CD4-positive, alpha-beta T cell (primary cell): ENCODE data around the gene CORO7. TPM values are rescaled to one million over a fixed set of nuclear protein-coding genes. Genes with fewer than 3 reads are reported as not detected.

Experiments used
- ATAC-seq: fragments of 200-7000 bp; cut with Tn5 transposase; one replicate; pipeline ENCODE4 v1.10.0; 2022; ENCODE audit warnings: mild to moderate bottlenecking; ENCODE audit not compliant: poor library complexity
- CTCF ChIA-PET: fragments of 350-600 bp; sonication (Branson Sonifier 250); formaldehyde crosslinking; loops from one replicate; lab custom pipeline; 2021; ENCODE audit warnings: antibody characterized with exemption, inconsistent platforms; lab: Charles Lee
- POLR2A ChIA-PET: fragments of 350-600 bp; sonication (Branson Sonifier 250); formaldehyde crosslinking; loops from one replicate; lab custom pipeline; 2021; ENCODE audit warnings: antibody characterized with exemption, inconsistent platforms; lab: Charles Lee
- DNase-seq, 14 experiments: peaks; one replicate each; pipeline ENCODE4 v3.0.0-alpha.2; 2013 to 2020; ENCODE audit warnings: mixed read lengths in 2 of 14
- H3K27ac ChIP-seq, 2 donors: one replicate each; pipeline versions ENCODE4 v1.5.1 to v1.7.0; 2013; ENCODE audit warnings: low read length in 2 of 2, low read depth in 1 of 2, mild to moderate bottlenecking in 1 of 2
- H3K27me3 ChIP-seq, 2 experiments: 1 replicate in 1 of 2; 2 replicates in 1 of 2; pipeline versions ENCODE4 v1.6.1 to v1.7.0; 2013; ENCODE audit warnings: low read length in 2 of 2, control low read depth in 1 of 2, mild to moderate bottlenecking in 1 of 2, moderate library complexity in 1 of 2; ENCODE audit not compliant: insufficient read depth in 2 of 2, control insufficient read depth in 1 of 2
- H3K36me3 ChIP-seq: one replicate; pipeline ENCODE4 v1.6.1; 2013; ENCODE audit warnings: low read length, control low read depth; ENCODE audit not compliant: insufficient read depth
- H3K4me1 ChIP-seq: one replicate; pipeline ENCODE4 v1.6.1; 2013; ENCODE audit warnings: low read length, control low read depth; ENCODE audit not compliant: insufficient read depth
- H3K4me3 ChIP-seq: one replicate; pipeline ENCODE4 v1.5.1; 2013; ENCODE audit warnings: mild to moderate bottlenecking, low read length, moderate library complexity
- H3K9me3 ChIP-seq, 2 experiments: 1 replicate in 1 of 2; 2 replicates in 1 of 2; pipeline versions ENCODE4 v1.6.1 to v1.7.0; 2013; ENCODE audit warnings: low read length in 2 of 2, mild to moderate bottlenecking in 2 of 2, control low read depth in 1 of 2, moderate library complexity in 1 of 2; ENCODE audit not compliant: control insufficient read depth in 1 of 2, insufficient read depth in 1 of 2
- H3K27ac Mint-ChIP-seq: one replicate; pipeline ENCODE4 v1.8.0; 2020; ENCODE audit warnings: mixed read lengths
- H3K27me3 Mint-ChIP-seq: one replicate; pipeline ENCODE4 v1.8.0; 2021; ENCODE audit warnings: mixed read lengths
- H3K36me3 Mint-ChIP-seq: one replicate; pipeline ENCODE4 v1.8.0; 2021; ENCODE audit warnings: low read depth, mixed read lengths
- H3K4me1 Mint-ChIP-seq: one replicate; pipeline ENCODE4 v1.8.0; 2021; ENCODE audit warnings: low read depth, mixed read lengths
- H3K4me3 Mint-ChIP-seq: one replicate; pipeline ENCODE4 v1.8.0; 2020; ENCODE audit warnings: mild to moderate bottlenecking, mixed read lengths
- H3K9me3 Mint-ChIP-seq: one replicate; pipeline ENCODE4 v1.8.0; 2020; ENCODE audit warnings: mixed read lengths
- CTCF ChIP-seq: fragments of 200-600 bp; IDR thresholded peaks from one replicate; pipeline ENCODE4 v1.8.0; 2022; ENCODE audit warnings: antibody characterized with exemption, mild to moderate bottlenecking
- intact Hi-C, 2 experiments: fragments of 100-400 bp; cut with DNase I in 1 of 2; cut with micrococcal nuclease in 1 of 2; formaldehyde crosslinking; loops; one replicate each; pipeline versions ENCODE4 v1.15.1 to v1.9.0; 2023 to 2025; cut with DNase I, micrococcal nuclease
- total RNA-seq, 174 experiments: library from RNA in 2 of 174; stranded (reverse) in 2 of 174; gene quantifications; one replicate each; pipeline ENCODE4 v1.2.3 and lab custom pipeline; 2021 to 2026

CORO7 gene
- total RNA-seq, 2 experiments from 2014 or later = 801 to 805 TPM

DNA sequence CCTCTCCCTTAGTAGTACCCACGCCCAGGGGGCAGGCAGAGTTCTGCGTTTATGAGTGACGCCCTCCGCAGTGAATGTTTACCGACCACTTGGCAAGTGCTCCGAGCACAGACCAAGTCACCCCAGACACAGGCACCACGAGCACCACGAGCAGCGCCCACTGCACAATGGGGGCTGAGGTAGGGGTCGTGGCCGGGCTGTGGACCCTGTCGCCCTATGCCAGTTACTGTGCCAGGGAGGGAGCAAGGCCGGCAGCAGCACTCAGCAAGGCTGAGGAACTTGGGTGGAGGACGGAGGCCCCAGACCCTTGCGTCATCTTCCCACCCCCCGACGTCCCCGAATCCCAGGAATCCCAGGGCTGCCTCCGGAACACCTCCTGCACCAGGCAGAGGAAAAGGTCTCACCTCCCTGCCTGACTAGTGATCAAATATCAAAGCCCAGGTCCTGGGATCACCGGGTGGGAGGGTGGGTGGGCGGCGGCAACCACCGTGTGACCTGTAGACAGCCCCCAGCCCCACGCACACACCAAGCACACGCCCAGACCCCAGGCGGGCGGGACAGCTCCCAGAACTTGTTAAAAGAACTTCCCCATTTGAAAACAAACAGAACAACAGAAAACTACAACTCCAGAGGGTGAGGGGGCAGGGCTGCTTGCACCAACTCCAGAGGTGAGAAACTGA, 39.4 kb downstream of the CORO7 start:
- Mint-ChIP-seq H3K36me3 (peaks cover 48% of the 10 kb centered on the region), H3K4me1 (peaks cover 39% of the 10 kb centered on the region), H3K4me3 (peak overlapping the region; percentile 23), H3K27ac (peak overlapping the region; percentile 77), H3K27me3 (no peaks in the 10 kb centered on the region), H3K9me3 (no peaks in the 10 kb centered on the region)
- H3K9me3 ChIP-seq = no peaks in the 10 kb centered on the region
- ATAC-seq (no peak), DNase-seq (no peak)
- H3K27me3 ChIP-seq = no peaks in the 10 kb centered on the region
- H3K36me3 ChIP-seq = peaks cover 52% of the 10 kb centered on the region
- H3K4me1 ChIP-seq = peaks cover 68% of the 10 kb centered on the region
- no peak for TF ChIP-seq CTCF
- H3K27ac ChIP-seq = no peak overlapping the region
- H3K4me3 ChIP-seq = no peak overlapping the region
- intact Hi-C loops = no loop called here
- ChIA-PET POLR2A (no interaction called here), CTCF (interaction anchor here (2.3 kb wide), 1 partner anchor 26 kb away, joined by 8 read pairs; no protein-coding TSS in a partner anchor)

DNA sequence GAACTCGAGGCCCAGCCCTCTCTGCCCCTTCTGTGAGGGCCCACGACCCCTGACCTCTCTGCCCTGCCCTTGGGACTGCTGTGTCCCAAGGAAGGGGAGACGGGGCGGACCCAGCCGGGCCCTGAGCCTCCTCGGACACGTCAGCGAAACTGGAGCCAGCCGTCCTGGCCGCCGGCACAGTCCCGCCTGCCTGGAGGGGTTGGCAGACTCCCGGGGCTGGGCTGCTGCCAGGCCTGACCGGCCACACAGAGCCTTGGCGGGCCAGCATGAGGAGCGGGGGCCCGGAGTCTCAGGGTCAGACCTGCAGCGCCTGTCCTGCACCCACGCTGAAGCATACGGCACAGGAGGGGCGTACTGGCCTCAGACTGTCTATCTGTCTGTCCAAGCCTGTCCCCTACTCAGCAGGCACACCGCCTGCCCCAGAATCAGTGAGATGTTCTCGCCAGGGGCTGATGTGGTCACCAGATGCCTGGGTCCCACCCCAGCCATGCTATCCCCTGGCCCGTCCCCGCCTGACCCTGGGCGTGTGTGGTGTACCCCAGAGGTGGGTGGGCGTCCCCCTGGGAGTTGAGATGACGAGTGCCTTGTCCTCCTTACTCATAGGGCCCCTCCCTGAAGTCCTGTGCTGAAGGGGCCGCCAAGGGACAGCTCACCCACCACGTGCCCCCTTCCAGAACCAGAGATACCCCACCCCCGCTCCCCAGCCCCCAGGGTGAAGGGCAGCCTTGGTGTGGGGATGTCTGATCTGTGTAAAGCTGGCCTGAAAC, 40.1 kb downstream of the CORO7 start:
- Mint-ChIP-seq H3K4me1 (peaks cover 39% of the 10 kb centered on the region), H3K36me3 (peaks cover 43% of the 10 kb centered on the region), H3K9me3 (no peaks in the 10 kb centered on the region), H3K27ac (peak overlapping the region; percentile 81), H3K27me3 (no peaks in the 10 kb centered on the region), H3K4me3 (no peak overlapping the region)
- peaks cover 71% of the 10 kb centered on the region for H3K4me1 ChIP-seq
- ChIA-PET POLR2A (no interaction called here), CTCF (no interaction called here)
- peaks cover 45% of the 10 kb centered on the region for H3K36me3 ChIP-seq
- no peak for TF ChIP-seq CTCF
- intact Hi-C loops = no loop called here
- H3K27me3 ChIP-seq = no peaks in the 10 kb centered on the region
- H3K27ac ChIP-seq = no peak overlapping the region
- H3K9me3 ChIP-seq = no peaks in the 10 kb centered on the region
- DNase-seq (no peak), ATAC-seq (no peak)
- H3K4me3 ChIP-seq = no peak overlapping the region

DNA sequence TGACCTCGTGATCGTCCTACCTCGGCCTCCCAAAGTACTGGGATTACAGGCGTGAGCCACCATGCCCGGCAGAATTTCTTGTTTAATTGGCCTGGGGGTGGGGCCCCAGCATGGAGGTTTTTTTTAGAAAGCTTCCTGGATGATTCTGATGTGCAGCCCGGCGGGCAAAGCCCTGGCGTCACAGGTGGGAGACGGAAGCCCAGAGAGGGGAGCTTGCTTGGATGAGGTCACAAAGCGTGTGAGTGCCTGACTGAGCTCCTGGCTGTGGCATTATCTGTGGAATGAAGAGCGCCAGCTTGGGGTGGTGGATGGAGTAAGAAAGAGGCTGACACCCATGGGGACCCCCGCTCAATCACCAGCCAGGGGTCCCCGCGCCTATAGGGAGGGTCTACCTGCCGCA, 40.7 kb downstream of the CORO7 start:
- H3K27ac Mint-ChIP-seq = peak overlapping the region; percentile 81
- Histone ChIP-seq H3K27ac (no peak overlapping the region), H3K4me1 (peaks cover 77% of the 10 kb centered on the region), H3K27me3 (no peaks in the 10 kb centered on the region), H3K9me3 (no peaks in the 10 kb centered on the region), H3K4me3 (no peak overlapping the region), H3K36me3 (peaks cover 43% of the 10 kb centered on the region)
- peaks cover 40% of the 10 kb centered on the region for H3K36me3 Mint-ChIP-seq
- intact Hi-C loops = no loop called here
- DNase-seq = no peak
- no peak for TF ChIP-seq CTCF
- H3K9me3 Mint-ChIP-seq = no peaks in the 10 kb centered on the region
- H3K27me3 Mint-ChIP-seq = no peaks in the 10 kb centered on the region
- CTCF ChIA-PET = no interaction called here
- peaks cover 39% of the 10 kb centered on the region for H3K4me1 Mint-ChIP-seq
- POLR2A ChIA-PET = no interaction called here
- no peak for ATAC-seq
- H3K4me3 Mint-ChIP-seq = peak overlapping the region; percentile 73
